GM23248 (cell line): Measurements from ENCODE around the gene PNKP.

Experiments
- EZH2 ChIP-seq: fragments of 200-600 bp; sonication (generic); IDR thresholded peaks from 2 replicates; pipeline ENCODE4 v1.6.1; 2018; ENCODE audit warnings: antibody characterized with exemption, mild to moderate bottlenecking; ENCODE audit not compliant: insufficient read depth, poor library complexity, severe bottlenecking
- EZH2phosphoT487 ChIP-seq: fragments of 200-600 bp; sonication (generic); IDR thresholded peaks from 2 replicates; pipeline ENCODE4 v1.6.1; 2018; ENCODE audit warnings: antibody characterized with exemption, moderate library complexity, mild to moderate bottlenecking, low read depth; ENCODE audit not compliant: insufficient read depth

DNA sequence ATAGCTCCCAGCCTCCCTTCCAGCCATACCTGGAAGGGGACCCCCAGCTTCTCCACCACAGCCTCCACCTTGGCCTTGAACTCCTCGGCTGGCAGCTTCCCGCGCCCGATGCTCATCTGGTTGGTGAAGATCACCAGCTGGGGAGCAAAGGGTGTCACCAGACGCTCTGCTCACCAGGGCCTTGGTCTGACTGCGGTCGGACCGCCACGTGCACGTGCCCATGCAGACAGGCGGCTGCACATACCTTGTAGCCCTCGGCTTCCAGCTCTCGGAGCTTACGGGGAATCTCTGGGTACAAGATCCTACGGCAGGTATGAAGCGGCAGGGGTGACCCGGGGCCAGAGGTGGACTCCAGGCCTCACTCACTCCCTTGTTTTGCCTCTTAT, 3.4 kb downstream of the PNKP start:
- TF ChIP-seq EZH2: no peak
- no peak for TF ChIP-seq EZH2phosphoT487
